Osteoblast (primary cell): ENCODE results near the gene TENT4B. TPM values are rescaled to one million over a fixed set of nuclear protein-coding genes. Genes with fewer than 3 reads are reported as not detected.

Experiments
- DNase-seq: peaks from one replicate; pipeline ENCODE4 v3.0.0; 2011; ENCODE audit warnings: low spot score, mixed read lengths; ENCODE audit not compliant: insufficient read length; ENCODE audit errors: missing footprints
- H2AFZ ChIP-seq: 2 replicates; pipeline ENCODE4 v1.6.0; 2011; ENCODE audit warnings: mild to moderate bottlenecking, low read length
- H3K27ac ChIP-seq: 2 replicates; pipeline ENCODE4 v1.5.1; 2011; ENCODE audit warnings: mild to moderate bottlenecking, low read depth, low read length, moderate library complexity
- H3K27me3 ChIP-seq: 2 replicates; pipeline ENCODE4 v1.6.0; 2012; ENCODE audit warnings: mild to moderate bottlenecking, control low read depth, inconsistent platforms, low read length, moderate library complexity; ENCODE audit not compliant: insufficient read depth
- H3K36me3 ChIP-seq: 2 replicates; pipeline ENCODE4 v1.5.1; 2011; ENCODE audit warnings: mild to moderate bottlenecking, low read length, control low read depth, moderate library complexity; ENCODE audit not compliant: insufficient read depth
- H3K4me1 ChIP-seq: 2 replicates; pipeline ENCODE4 v1.5.1; 2011; ENCODE audit warnings: mild to moderate bottlenecking, low read length, control low read depth, moderate library complexity; ENCODE audit not compliant: insufficient read depth
- H3K4me2 ChIP-seq: 2 replicates; pipeline ENCODE4 v1.6.0; 2011; ENCODE audit warnings: mild to moderate bottlenecking, low read length; ENCODE audit not compliant: insufficient read depth
- H3K4me3 ChIP-seq: fragments of 200-600 bp; sonication (generic); 3 replicates; pipeline ENCODE4 v1.5.1; 2012; ENCODE audit warnings: mild to moderate bottlenecking, low read length, inconsistent platforms; ENCODE audit not compliant: insufficient read depth
- H3K79me2 ChIP-seq: 2 replicates; pipeline ENCODE4 v1.6.0; 2012; ENCODE audit warnings: mild to moderate bottlenecking, low read length, control low read depth, inconsistent platforms; ENCODE audit not compliant: insufficient read depth
- H3K9me3 ChIP-seq: 2 replicates; pipeline ENCODE4 v1.5.1; 2011; ENCODE audit warnings: low read depth, low read length, control low read depth
- H4K20me1 ChIP-seq: 2 replicates; pipeline ENCODE4 v1.6.0; 2012; ENCODE audit warnings: mild to moderate bottlenecking, low read length, control low read depth; ENCODE audit not compliant: insufficient read depth
- total RNA-seq: library from RNA; depleted of rRNA; stranded (reverse); fragments of >200 nt; gene quantifications from 2 replicates; pipeline ENCODE4 v1.2.3, GENCODE V29; 2012
- TF ChIP-seq, protein P1 (sequence below): IDR thresholded peaks from 2 replicates; pipeline ENCODE4 v1.5.1; 2011; ENCODE audit warnings: mild to moderate bottlenecking, low read depth, low read length, moderate library complexity; ENCODE audit errors: extremely low read depth

The TENT4B gene
- total RNA-seq, 1 donor: 10.1 TPM

DNA sequence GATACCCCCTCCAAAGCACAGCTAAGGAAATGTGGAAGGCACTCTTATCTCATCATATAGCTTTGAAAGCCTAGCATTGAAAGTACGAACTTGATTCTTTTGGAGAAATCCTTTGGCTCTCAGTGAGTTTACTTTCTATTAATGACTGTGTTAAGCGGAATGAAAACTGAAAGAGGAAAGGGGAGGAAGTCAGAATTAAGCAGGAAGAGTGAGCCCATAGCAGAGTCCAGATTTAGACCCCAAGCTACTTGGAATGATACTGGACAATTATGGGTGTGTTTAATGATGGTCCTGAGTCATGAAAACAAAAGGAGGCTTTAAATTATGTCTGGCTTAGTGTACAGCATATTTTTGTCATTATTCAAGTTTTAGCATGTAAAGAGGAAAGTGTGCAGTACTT, 42.2 kb downstream of the TENT4B start:
- no peaks in the 10 kb centered on the region for H3K36me3 ChIP-seq
- H3K9me3 ChIP-seq: no peaks in the 10 kb centered on the region
- no peak for DNase-seq
- peak overlapping the region; percentile 82 for H3K27ac ChIP-seq
- H3K27me3 ChIP-seq: no peaks in the 10 kb centered on the region
- H4K20me1 ChIP-seq: peaks cover 3% of the 10 kb centered on the region
- peaks cover 29% of the 10 kb centered on the region for H3K4me1 ChIP-seq
- H2AFZ ChIP-seq: peak overlapping the region; percentile 38
- TF ChIP-seq, protein P1, sequence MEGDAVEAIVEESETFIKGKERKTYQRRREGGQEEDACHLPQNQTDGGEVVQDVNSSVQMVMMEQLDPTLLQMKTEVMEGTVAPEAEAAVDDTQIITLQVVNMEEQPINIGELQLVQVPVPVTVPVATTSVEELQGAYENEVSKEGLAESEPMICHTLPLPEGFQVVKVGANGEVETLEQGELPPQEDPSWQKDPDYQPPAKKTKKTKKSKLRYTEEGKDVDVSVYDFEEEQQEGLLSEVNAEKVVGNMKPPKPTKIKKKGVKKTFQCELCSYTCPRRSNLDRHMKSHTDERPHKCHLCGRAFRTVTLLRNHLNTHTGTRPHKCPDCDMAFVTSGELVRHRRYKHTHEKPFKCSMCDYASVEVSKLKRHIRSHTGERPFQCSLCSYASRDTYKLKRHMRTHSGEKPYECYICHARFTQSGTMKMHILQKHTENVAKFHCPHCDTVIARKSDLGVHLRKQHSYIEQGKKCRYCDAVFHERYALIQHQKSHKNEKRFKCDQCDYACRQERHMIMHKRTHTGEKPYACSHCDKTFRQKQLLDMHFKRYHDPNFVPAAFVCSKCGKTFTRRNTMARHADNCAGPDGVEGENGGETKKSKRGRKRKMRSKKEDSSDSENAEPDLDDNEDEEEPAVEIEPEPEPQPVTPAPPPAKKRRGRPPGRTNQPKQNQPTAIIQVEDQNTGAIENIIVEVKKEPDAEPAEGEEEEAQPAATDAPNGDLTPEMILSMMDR: no peak
- H3K4me2 ChIP-seq: peak overlapping the region; percentile 80
- H3K4me3 ChIP-seq: peak overlapping the region; percentile 36
- H3K79me2 ChIP-seq: peaks cover 59% of the 10 kb centered on the region

DNA sequence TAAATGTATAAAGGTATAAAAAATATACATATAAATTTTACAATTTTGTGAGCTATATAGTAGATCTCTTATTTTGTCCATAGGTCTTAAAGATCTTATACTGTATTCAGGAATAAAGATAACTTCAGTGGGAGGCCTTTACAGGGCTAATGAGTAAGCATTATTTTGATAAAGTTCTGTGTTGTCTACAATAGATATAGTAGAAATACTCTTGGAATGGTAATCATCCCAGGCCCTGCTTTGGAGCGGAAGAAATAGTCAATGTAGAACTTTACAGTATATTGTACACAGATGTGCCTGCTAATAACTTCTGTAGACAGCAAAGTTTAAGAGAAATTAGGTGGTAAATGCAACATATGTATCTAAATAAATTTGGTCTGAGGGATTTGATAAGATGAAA, 42.6 kb downstream of the TENT4B start:
- H3K4me1 ChIP-seq: peaks cover 29% of the 10 kb centered on the region
- H2AFZ ChIP-seq: no peak overlapping the region
- no peaks in the 10 kb centered on the region for H3K27me3 ChIP-seq
- no peaks in the 10 kb centered on the region for H3K36me3 ChIP-seq
- H4K20me1 ChIP-seq: peaks cover 3% of the 10 kb centered on the region
- H3K4me2 ChIP-seq: peak overlapping the region; percentile 80
- peak overlapping the region; percentile 82 for H3K27ac ChIP-seq
- H3K9me3 ChIP-seq: no peaks in the 10 kb centered on the region
- peaks cover 59% of the 10 kb centered on the region for H3K79me2 ChIP-seq
- DNase-seq: no peak
- H3K4me3 ChIP-seq: no peak overlapping the region
- TF ChIP-seq, protein P1: no peak

DNA sequence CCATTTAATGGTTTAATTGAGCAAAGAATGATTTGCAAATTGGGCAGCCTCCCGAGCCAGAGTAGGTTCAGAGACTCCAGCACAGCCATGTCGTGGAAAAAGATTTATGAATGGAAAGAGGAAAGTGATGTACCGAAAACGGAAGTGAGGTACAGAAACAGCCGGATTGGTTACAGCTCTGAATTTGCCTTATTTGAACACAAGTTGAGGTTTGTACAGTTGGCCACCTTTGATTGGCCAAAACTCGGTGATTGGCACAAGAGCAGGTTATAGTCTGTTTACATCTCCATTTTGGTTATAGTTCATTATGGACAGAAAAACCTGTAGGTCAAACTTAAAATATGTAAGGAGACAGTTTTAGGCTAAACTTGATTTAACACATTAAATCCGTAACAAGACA, 44.5 kb downstream of the TENT4B start:
- H3K4me2 ChIP-seq: no peak overlapping the region
- no peak for DNase-seq
- peaks cover 39% of the 10 kb centered on the region for H3K4me1 ChIP-seq
- TF ChIP-seq, protein P1: no peak
- no peaks in the 10 kb centered on the region for H3K36me3 ChIP-seq
- no peaks in the 10 kb centered on the region for H3K27me3 ChIP-seq
- H3K4me3 ChIP-seq: no peak overlapping the region
- no peak overlapping the region for H3K27ac ChIP-seq
- H2AFZ ChIP-seq: no peak overlapping the region
- no peaks in the 10 kb centered on the region for H3K9me3 ChIP-seq
- peaks cover 3% of the 10 kb centered on the region for H4K20me1 ChIP-seq
- peaks cover 66% of the 10 kb centered on the region for H3K79me2 ChIP-seq

DNA sequence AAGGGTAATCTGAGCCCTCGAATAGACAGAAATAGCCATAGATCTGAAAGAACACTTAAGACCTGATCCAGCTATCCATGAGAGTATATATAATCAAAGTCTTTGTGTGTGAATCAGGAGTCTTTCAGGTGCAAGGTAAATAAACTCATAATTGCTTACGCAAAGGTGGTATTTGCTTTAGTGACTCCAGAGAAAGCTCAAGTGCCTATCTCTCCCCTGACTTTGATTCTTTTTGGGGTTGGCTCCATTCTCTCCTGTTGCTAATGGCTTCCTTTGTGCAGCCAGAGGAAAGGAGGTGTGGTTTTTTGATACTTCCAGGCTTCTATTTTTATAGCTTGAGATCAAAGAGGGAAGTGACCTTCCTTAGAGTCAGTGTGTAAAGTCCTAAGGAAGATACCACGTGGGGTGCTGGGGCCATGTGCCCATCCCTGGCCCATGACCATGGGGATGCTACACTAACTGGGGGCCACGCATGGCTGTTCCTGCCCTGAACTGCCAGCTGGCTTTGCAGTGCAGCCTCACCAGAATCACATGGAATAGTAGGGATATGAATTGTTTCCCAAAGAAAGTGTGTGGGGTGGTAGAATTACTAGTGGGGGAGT, 45.8 kb downstream of the TENT4B start:
- H4K20me1 ChIP-seq: peaks cover 3% of the 10 kb centered on the region
- no peak overlapping the region for H2AFZ ChIP-seq
- no peaks in the 10 kb centered on the region for H3K9me3 ChIP-seq
- DNase-seq: no peak
- no peak overlapping the region for H3K4me3 ChIP-seq
- H3K4me1 ChIP-seq: peaks cover 47% of the 10 kb centered on the region
- no peaks in the 10 kb centered on the region for H3K27me3 ChIP-seq
- H3K79me2 ChIP-seq: peaks cover 64% of the 10 kb centered on the region
- no peak overlapping the region for H3K27ac ChIP-seq
- TF ChIP-seq, protein P1: no peak
- no peaks in the 10 kb centered on the region for H3K36me3 ChIP-seq
- no peak overlapping the region for H3K4me2 ChIP-seq
